Stimulated activated CD4-positive, alpha-beta T cell treated with anti-CD3 and anti-CD28 coated beads, Interleukin-2, amount 100 ng/mL, for 24 hours (primary cell): Measurements from ENCODE around the gene CACNA1I.
A peak's percentile ranks its signal among the peaks of the same experiment; 100 is the strongest.

ENCODE experiments used
- DNase-seq, 2 donors: peaks; one replicate each; pipeline ENCODE4 v3.0.0-alpha.2; 2020

Gene CACNA1I

DNA sequence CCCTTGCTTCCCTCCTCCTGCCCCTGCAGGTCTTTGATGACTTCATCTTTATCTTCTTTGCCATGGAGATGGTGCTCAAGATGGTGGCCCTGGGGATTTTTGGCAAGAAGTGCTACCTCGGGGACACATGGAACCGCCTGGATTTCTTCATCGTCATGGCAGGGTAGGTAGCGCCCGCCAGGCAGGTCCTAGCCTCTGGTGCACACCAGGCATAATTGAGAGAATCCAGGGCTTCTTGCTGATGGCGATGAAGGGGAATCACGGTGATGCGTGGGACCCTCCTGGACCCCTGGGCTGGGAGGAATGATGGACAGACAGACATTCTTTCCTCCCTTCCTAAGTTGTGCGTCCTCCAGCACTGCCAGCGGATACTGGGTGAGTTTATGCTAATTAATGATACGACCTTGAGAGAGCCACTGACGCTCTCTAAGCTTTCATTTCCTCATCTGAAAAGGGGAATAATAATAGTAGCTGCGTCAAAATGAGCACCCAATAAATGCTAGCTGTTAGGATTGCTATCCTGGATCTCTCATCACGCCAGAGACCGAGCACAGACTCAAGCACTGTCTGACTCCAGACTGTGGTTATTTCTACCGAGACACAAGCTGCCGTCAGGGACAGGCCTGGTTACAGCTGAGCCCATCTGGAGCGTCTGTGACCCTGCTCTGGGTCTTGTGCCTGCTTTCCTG lies 30.1 kb downstream of the CACNA1I start:
- DNase-seq, result no peak

DNA sequence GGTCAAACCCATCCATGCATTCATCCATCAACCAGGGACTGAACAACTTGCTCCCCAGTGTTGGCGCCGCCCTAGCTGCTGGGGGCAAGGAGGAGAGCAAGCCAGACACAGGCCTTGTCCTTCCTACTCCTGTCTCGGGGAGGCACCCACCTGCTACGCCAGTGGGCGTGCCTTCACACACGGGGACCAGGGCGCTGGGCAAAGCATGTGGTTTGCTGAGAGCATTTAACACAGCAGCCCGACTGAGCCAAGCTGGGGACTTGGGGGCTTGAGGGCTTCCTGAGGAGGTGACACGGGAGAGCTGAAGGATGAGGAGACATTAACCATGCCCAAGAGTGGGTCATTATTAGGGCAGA lies 30.6 kb downstream of the CACNA1I start:
- DNase-seq, result no peak

DNA sequence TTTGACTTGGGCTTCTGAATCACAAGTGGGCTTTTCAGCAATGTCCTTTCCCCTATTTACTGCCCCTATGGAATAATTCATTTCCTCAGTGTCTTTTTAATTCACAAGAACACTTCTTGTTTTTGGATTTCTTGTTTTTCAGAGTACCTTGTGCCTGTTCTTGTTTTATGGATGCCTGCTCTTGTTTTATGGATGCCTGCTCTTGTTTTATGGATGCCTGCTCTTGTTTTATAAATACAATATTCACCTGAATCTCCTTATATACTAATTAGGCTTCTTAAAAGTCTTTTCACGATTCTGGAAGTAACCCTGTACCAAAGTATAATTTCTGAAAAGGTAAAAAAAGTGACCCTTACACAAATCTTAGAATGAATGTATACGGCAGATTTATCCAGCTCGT lies 32.8 kb downstream of the CACNA1I start:
- DNase-seq, result no peak

DNA sequence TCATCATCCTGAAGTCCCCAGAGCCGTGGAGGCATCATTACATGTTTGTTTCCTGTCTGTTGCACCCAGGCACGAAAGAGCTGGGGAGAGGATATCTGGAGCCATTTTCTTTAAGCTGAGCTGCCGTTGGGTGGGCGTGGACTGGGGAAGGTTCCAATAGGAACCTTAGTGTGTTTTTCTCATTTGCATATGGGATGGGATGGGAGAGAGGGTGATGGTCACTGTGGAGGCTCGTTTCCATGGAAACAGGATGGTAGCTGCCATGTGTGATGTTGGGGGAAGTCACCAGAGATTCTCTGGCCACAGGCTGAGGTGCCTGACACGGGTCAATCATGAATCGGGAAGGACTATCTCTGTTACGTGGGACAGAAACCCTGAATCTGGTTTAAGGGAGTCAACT lies 39.7 kb downstream of the CACNA1I start:
- no peak for DNase-seq

DNA sequence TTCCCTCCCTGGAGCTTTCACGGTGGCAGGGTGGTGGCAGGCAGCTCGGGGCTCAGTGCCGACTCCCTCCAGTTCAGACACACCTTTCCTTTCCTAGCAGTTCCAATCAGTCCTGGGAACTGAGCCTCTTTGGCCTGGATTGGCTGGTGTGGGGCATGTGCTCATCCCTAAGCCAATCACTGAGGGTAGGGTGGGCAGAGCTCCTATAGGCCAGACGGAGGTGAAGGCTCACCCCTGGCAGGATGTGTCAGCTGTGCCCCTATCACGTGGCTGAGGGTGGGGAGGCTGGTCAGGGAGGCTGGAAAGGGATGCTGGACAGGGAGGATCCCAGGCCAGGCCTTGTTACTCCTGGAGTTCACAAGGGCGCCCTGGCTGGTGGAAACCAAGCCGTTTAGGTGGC lies 40.2 kb downstream of the CACNA1I start:
- no peak for DNase-seq

DNA sequence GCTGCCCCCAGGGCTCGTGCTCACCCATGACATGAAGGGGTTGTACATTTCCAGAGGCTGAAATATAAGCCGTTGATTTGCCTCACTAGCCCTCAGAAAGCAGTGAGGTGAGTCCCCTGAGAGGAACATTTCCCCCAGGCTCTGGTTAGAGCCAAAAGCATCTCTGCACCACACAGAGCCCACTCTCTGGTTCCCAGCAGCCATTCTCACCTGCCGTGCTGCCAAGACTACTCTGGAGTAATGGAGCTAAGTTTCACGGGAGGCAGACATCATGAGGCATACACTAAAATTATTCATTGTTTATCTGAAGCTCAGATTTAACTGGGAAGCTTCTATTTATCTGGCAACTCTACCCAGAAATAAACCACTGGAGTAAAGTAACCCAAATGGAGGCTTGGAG lies 40.8 kb downstream of the CACNA1I start:
- no peak for DNase-seq

DNA sequence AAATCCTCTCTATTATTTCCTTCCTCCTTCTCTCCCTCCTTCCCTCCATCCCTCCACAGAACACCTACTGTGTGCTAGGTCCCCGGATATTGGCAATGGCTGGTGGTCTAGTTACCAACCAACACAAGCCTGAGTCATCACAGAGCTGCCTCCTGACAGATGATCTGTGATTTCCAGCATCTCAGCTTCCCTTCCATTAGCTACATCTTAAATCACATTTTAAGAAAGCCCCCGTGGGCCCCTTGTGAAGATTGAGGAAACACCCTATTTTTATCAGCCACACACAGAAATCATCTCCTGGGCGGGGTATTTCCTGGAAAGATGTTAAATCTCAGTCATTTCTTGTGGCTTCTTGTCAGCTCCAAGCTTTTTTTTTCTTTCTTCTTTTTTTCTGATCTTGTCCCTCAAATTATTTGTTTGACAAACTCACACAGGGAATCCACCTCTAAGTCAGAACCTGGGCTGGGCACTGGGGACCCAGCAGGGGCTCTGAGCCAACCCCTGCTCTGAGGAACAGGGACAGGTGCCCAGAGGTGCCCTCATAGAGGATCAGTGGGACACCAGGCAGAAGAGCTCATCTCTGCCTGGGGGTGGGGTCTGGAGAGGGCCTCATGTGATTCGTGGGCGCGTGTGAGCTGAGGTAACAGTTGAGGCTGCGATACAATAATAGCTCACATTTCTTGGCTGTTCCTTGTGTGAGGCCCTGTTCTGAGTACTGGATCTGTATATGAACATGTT lies 42.4 kb downstream of the CACNA1I start:
- DNase-seq, result no peak

DNA sequence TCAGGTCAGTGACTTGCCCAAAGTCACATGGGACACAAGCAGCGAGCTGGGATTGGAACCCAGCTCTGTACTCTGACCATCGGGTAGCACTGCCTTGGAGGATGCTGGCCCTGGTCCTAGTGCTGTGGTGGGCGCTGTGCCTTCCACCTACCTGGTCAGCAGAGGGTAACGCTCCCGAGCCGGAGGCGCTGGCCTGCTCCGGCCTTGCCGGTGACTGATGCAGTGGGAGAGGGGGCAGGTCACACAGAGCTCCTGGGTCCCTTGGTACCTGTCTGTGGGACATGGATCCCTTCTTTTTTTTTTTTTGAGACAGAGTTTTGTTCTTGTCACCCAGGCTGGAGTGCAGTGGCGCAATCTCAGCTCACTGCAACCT lies 43.0 kb downstream of the CACNA1I start:
- no peak for DNase-seq

DNA sequence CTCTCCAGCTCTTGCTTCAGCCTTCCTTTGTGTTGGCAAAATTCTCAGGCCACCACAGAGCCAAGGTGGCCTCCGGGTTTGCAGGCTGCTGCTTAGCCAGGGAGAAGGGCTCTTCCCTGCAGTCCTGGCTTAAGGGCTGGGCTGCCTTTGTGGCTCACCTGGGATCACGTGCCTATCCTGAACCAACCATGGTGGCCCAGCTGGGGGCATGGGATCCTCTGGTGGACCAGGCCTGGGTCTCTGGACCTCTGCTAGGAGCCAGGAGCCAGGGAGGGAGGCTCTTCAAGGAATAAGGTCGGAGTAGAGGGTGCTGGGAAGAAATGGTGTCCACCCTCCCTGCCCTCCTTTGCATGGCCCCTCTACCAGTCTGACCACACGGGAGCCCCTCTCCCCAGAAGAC lies 43.9 kb downstream of the CACNA1I start:
- DNase-seq, result no peak

DNA sequence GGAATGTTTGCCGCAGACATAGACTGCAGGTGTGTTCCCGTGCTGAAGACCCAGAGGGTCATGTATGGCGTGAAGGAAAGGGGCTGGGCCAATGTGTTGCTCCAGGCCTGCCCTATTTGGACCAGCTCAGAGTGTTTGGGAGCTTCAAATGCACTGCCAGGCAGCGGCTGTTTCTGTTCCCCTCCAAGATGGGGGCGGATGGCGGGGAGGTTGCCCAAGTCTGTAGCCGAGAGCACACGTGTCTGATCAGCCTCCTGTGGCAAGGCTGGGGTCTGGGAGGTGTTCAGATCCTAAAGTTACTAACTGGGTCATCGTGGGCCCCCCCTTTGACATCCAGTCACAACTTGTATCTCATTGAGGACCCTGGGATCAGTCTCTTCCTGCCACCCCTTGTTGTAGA lies 45.5 kb downstream of the CACNA1I start:
- no peak for DNase-seq

DNA sequence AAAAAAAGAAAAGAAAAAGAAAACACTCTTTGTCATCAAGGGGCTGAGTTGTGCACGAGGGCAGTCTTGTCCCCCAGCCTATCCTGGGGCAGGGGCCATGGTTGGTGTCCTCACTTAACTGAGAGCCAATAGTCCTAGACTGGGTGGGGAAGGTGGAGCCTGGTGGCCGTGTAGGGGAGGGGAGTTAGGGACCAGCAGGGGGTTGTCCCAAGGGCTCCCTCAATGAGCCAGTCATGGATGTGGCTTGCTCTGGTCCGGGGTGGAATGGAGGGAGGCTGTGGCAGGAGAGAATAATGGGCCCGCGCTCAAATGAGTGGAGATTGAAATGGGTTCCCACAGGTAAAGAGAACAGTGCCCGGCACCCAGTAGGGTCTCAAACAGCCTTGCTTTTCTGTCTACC lies 46.2 kb downstream of the CACNA1I start:
- no peak for DNase-seq

DNA sequence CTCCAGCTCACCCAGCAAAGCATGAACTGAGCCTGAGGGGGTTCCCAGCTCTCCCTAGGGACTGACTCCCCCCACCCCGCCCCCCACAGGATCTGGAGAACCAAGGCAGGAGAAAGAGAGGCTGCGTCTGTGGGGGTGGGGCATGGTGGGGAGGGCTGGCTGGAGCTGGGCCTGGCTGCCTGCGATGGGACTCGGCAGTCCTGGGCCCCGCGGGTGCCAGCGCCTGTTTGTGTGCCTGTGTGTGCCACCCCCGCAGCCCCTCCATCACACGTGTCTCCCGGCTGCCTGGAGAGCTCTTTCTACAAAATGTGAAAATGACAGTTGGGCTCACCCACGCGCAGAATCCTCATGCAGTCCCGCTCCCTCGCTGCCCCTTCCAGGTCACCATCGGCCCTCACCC lies 46.8 kb downstream of the CACNA1I start:
- DNase-seq, result peak in 1 of 2 donors; percentile 33

DNA sequence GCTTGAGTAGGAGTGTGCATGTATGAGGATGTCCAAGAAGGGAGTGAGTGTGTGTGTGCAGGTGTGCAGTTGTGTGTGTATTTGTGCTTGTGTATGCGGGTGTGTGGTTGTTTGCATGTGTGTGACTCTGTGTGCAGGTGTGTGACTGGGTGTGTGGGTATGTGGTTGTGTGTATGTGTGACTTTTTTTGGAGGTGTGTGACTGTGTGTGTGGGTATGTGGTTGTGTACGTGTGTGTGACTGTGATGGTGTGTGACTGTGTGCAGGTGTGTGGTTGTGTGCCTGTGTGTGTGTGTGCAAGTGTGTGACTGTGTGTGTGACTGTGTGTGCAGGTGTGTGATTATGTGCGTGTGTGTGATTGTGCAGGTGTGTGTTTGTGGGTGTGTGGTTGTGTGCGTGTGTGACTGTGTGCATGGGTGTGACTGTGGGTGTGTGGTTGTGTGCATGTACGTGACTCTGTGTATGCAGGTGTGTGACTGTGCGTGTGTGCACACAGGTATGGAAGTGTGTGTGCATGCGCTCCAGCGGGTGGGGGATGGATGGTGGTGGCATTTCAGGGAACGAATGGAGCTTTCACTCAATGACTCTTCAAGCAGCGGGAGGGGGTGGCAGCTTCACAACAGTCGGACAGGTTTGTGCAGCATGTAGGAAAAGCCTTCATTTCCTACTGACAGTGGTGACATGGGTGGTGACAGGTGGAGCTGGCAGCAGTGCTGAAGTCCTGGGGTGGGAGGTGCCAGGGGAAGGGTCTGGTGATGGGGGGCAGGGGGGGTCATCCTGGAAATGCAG lies 47.6 kb downstream of the CACNA1I start:
- DNase-seq, result no peak

DNA sequence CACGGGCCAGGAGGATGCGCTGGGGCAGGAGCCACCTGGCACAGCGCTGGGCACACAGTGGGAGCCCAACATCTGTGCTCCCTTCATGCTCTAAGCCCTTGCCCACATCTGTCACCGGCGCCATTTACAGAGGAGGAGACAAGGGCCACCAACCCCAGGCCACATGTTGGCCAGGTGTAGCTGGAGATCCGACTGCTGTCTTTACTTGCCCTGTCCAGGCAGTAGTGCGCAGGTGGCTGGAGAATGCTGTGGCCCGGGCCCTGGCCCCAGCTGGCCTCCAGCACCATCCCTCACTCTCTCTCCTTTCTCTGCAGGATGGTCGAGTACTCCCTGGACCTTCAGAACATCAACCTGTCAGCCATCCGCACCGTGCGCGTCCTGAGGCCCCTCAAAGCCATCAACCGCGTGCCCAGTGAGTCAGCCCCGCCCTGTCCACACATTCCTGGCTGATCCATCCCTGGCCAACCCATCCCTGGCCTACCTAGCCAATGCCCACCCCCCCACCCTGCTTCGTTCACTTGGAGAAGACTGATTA lies 48.5 kb downstream of the CACNA1I start:
- no peak for DNase-seq

DNA sequence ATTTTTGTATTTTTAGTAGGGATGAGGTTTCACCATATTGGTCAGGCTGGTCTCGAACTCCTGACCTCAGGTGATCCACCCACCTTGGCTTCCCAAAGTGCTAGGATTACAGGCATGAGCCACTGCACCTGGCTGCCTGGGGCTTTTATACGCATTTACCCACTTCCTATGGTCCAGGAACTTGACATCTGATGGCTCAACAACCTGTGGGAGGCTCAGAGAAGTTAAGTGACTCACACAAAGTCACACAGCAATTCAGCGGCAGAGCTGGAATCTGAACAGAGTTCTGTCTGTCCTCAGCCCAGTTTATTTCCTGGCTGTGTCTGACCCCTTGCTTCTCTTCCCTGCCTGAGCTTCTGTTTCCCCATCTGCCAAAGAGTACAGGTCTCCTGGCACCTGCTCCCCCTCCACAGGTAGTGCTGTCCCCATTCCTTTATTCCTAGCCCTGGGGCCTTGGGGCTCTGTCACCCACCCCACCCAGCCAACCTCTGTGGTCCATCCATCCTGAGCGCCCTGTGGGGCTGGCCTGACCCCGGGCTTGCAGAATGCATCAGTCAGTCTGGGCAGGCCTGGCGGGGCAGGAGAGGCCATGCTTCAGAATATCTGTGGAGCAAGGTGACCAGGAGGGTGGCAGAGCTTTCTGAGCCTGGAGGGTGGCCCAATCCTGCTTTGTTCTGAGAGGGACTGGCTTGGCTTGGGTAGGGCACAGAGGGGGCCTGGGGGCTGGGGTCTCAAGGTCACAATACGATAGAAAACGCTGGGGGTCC lies 50.6 kb downstream of the CACNA1I start:
- DNase-seq, result no peak

DNA sequence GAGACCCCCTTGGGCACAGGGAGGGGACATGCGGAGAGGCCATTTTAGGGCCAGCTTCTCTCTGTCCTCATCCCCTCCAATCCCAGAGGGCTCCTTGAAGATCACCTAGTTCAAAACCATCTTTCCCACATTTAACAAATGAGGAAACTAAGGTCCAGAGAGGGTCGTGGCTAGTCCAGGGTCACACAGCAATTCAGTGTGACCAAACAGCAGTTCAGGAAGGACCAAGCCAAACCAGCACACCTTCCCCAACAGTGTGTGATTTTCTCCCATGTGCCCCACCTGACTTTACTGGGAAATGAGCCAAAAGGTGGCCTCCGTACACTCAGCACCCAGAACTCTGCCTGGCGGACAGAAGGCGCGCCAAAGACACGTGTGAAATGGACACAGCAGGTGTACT lies 51.3 kb downstream of the CACNA1I start:
- DNase-seq, result no peak

DNA sequence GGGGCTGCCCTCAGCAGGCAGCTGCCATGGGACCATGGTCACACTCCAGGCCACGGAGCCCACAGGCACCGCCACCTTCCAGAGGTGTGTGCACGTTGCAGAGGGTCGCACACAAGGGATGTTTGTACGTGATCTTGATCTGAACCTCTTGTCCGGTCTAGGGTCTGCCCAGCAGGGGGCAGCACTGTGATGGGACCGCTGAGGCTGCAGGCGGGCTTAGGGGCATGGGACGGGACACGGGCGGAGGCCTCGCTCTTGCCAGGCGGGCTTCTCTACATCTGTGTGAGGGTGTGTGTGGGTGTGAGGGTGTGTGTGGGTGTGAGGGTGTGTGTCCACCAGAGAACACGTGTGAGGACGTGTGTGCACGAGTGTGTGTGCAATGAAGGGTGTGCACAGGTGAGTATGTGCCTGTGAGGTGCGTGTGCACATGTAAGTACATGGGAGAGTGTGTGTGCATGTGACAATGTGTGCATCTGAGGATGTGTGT lies 52.4 kb downstream of the CACNA1I start:
- DNase-seq, result peak; percentile 77 to 80

DNA sequence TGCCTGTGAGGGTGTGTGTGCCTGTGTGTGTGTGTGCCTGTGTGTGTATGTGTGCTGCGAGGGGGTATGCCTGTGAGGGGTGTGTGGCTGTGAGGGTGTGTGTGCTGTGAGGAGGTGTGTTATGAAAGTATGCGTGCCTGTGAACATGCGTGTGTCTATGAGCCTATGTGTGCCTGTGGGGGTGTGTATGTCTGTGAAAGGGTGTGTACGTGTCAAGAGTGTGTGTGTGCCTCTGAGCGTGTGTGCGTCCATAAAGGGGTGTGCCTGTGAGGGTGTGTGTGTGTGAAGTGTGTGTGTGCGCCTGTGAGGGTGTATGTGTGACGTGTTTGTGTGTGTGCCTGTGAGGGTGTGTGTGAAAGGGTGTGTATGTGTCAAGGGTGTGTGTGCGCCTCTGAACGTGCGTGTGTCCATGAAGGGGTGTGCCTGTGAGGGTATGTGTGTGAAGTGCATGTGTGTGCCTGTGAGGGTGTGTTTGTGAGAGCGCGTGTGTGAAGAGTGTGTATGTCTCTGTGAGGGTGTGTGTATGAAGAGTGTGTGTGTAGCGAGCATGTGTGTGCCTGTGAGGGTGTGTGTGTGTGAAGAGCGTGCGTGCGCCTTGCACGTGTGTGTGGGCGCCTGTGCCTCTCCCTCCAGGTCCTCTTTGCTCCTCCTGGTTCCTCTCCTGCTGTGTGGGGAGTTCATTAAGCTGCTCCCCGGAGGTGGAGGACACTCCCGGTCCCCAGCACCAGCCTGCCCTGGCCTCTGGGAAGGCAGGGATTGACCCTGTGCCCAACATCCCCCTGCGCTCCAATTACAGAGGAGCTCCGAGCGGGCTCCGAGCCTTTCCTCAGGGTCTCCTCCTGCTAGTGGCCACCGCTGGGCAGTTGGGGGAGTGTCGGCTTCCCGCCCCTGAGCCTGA lies 53.3 kb downstream of the CACNA1I start:
- DNase-seq, result no peak

DNA sequence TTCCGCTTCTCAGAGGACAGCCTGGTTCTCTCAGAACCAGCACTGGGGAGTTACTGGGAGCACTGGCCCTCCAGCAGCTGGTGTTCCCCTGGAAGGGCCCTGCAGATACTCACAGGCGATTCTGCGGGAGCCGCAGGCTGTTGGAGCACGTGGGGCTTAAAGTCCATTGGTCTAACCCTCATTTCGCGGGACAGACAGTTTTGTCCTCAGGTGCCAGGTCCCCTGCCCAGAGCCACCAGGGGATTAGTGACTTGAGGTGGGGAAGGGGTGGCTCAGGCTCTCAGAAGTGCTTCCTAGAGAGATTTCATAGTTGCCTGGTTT lies 53.9 kb downstream of the CACNA1I start:
- no peak for DNase-seq

DNA sequence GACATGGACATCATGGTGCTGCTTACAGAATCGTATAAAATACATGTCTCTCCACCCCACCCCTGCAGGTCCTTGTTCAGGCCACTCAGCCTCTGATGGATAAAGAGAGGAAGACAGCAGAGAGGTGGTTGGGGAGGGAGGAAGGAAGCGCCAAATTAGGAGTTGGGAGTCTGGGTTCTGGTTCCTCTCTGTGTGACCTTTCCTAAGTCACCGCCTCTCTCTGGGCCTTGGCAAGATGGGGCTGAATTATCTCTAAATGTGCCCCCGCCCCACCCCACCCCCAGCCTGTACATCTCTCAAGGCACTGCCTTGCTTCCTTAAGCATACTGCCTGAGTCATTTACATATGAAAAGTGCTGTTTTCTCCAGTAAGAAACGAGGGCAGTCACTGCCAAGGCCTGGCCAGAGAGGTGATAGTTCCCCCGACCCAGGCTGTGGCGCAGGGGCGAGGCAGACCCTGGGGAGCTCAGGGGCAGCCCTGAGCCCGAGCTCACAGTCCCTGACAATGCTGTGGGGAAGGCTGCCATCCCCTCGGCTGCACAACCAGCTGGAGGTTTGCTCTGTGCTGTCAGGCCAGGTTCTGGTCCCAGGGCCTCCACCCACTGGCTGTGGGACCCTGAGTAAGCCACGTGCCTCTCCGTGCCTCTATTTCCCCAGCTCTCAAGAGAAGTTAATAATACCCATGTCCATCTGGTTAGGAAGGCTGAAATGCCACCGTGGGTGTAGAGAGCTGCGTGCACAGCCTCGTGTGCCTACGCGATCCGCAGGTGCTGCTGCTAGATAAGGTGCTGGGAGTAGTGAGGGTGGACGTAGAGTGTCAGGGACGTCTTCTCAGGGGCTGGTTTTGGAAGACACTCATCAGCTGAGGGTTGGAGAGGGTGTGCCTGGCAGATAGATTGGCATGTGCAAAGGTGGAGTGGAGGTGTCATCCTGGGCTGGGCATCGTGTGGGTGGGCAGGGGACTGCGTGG lies 55.3 kb downstream of the CACNA1I start:
- no peak for DNase-seq

DNA sequence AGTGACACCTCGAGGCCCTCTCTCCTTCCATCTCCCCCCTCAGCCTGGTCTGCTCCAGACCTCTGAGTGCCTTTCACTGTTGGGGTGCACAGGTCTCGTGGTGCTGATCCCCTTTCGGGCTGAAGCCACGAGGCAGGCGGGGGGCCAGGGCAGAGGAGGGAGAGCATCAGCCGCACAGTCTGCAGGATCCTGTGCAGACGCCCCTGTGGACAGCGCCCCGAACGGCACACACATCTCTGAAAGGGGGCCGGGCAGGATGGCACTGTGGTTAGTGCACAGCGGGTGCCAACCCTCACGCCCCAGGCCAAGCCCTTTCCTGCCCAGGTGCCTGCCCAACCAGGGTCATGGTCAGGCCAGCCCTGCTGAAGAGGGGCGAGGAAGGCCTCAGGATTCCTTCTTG lies 56.7 kb downstream of the CACNA1I start:
- no peak for DNase-seq
